GM10266 (cell line): ENCODE results near the gene C6orf47.

Experiments
- DNase-seq: peaks from one replicate; pipeline ENCODE4 v3.0.0; 2012; ENCODE audit errors: extremely low spot score
- TF ChIP-seq, protein P1 (sequence below): IDR thresholded peaks from 2 replicates; pipeline ENCODE4 v1.5.1; 2012; ENCODE audit warnings: mild to moderate bottlenecking, low read depth; ENCODE audit not compliant: control insufficient read depth, insufficient read depth; ENCODE audit errors: missing control alignments

Gene C6orf47

DNA sequence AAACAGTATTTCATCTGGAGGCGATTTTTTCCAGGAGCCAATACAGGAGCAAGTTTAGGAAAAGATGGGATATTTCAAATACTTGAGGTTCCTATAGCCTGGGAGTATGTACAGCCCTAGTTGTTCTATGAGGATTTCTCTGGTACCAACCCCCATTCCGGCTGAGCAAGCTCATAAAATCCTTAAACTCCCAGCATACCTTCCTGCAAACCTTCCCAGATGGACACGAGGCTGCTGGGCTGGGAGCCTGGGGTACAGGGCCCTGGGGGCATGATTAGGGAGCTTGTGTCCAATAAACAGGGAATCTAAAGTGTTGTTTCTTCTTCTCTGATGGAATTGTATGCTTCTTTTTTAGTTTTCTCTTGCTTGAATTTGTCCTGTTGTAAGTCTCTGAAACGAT lies 38.6 kb downstream of the C6orf47 start:
- no peak for DNase-seq
- TF ChIP-seq, protein P1, sequence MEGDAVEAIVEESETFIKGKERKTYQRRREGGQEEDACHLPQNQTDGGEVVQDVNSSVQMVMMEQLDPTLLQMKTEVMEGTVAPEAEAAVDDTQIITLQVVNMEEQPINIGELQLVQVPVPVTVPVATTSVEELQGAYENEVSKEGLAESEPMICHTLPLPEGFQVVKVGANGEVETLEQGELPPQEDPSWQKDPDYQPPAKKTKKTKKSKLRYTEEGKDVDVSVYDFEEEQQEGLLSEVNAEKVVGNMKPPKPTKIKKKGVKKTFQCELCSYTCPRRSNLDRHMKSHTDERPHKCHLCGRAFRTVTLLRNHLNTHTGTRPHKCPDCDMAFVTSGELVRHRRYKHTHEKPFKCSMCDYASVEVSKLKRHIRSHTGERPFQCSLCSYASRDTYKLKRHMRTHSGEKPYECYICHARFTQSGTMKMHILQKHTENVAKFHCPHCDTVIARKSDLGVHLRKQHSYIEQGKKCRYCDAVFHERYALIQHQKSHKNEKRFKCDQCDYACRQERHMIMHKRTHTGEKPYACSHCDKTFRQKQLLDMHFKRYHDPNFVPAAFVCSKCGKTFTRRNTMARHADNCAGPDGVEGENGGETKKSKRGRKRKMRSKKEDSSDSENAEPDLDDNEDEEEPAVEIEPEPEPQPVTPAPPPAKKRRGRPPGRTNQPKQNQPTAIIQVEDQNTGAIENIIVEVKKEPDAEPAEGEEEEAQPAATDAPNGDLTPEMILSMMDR: no peak

- TF ChIP-seq, protein P1: no peak
- DNase-seq: no peak
These were observed 39.1 kb downstream of the C6orf47 start for GRCh38 chr6:31621320-31621939.

DNA sequence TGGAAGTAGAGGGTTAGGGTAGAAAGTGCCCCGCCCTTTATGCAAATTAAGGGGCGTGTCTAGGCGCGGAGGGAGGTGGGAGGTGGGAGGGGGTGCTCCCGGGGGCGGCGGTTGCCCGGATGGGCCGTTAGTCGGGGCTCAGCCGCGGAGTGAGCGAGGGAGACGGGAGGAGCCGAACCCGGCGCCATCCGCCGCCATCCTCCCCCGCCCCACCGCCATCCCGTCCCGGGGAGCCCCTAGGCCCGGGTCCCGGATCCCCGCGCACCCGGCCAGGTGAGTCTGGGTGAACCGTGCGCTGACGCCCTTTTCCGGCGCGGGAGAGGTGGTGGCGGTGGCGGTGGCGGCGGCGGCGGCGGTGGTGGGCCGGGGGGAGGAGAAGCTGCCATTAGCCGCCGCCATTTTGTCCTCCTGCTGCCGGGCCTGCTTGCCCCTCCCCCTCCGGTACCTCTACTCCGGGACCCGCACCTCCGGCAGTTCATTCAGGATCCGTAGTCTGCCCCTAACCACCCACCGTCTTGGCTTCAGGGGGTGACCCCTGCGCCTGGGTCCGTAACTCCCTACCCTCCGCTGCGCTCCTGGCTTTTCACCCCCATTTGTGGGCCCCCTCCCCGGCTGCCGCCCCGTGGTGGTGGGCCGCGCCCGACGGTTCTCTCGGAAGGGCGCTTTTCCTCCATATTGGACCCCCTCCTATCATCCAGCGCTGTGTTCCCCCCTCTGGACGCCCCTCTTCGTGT lies 39.8 kb downstream of the C6orf47 start, which contains the start of gene PRRC2A:
TSS of gene PRRC2A (plus strand) at position 130 of the 734 bp plus-strand sequence. CDS start 2,075 bp downstream, outside the sequence.
- DNase-seq: peak; percentile 99
- TF ChIP-seq, protein P1: no peak

- TF ChIP-seq, protein P1: no peak
- peak; percentile 87 for DNase-seq
These were observed 40.6 kb downstream of the C6orf47 start for GRCh38 chr6:31619805-31620585.

DNA sequence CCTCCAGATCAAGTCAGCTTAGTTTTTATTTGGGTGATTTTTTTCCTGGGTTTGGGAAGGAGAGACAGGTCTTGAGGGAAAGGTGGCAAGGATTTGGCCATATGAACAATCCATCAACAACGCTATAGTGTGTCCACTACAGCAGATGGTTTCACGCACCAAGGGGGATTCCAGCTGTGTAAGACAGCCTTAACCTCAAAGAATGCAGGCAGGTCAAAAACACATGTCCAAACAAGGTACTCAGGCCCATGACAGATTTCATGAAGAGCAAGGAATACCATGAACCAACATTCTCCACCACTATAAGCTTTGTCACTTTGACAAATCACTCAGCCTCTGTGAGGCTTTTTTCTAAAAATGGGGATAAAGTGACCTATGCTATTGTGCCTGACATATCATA lies 43.6 kb downstream of the C6orf47 start:
- DNase-seq: no peak
- TF ChIP-seq, protein P1: no peak

DNA sequence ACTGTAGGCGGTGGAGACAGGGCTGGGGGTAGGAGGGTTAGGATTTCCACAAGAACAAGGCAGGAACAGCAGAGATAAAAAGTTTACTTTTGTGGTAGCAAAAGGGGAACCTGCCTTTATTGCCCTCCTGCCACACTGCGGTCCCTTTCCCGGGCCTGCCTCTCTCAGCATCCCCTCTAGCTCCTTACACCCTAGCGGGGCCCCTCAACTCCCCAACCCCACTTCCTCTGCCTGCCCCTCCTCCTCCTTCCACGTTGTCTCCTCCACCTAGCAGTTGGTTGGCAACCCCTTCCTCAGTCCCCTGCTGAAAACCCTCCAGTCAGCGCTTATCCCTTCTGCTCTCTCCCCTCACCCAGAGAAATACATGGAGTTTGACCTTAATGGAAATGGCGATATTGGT lies 44.8 kb downstream of the C6orf47 start:
- TF ChIP-seq, protein P1: no peak
- DNase-seq: no peak
